Activated effector memory CD4-positive, alpha-beta T cell treated with Interleukin-2 at 50 U/mL for 16 hours (primary cell): ENCODE results near the gene HSPB7.
"Not testable (repeated sequence)": the region's sequence is repeated elsewhere in the genome, so short reads cannot be mapped to it uniquely, and the experiment has no call there.

Source experiments
- DNase-seq: peaks from one replicate; pipeline ENCODE4 v3.0.0-alpha.2; 2020

HSPB7 gene

GRCh38 chr1:16048573-16049189, 30.8 kb upstream of the HSPB7 start:
- no peak for DNase-seq

- DNase-seq = no peak
These were observed 30.1 kb upstream of the HSPB7 start for GRCh38 chr1:16047791-16048475.

- no peak for DNase-seq
These were observed 29.0 kb upstream of the HSPB7 start for GRCh38 chr1:16046842-16047241.

GRCh38 chr1:16043950-16044349, 26.1 kb upstream of the HSPB7 start:
- no peak for DNase-seq

- DNase-seq = no peak
These were observed 25.7 kb upstream of the HSPB7 start, which contains the start of gene CLCNKB for GRCh38 chr1:16043521-16043920. CLCNKB (plus strand) TSS chr1:16043782; CDS start chr1:16044493, 711 bp downstream.

GRCh38 chr1:16042654-16043053, 24.8 kb upstream of the HSPB7 start:
- not testable (repeated sequence) for DNase-seq

GRCh38 chr1:16042096-16042495, 24.3 kb upstream of the HSPB7 start:
- no peak for DNase-seq

GRCh38 chr1:16041200-16041599, 23.4 kb upstream of the HSPB7 start:
- no peak for DNase-seq

GRCh38 chr1:16039871-16040270, 22.0 kb upstream of the HSPB7 start:
- not testable (repeated sequence) for DNase-seq

- no peak for DNase-seq
These were observed 20.7 kb upstream of the HSPB7 start for GRCh38 chr1:16038620-16038912.

- DNase-seq = not testable (repeated sequence)
These were observed 18.6 kb upstream of the HSPB7 start for GRCh38 chr1:16036461-16036860.

GRCh38 chr1:16033103-16033632, 15.3 kb upstream of the HSPB7 start:
- DNase-seq = not testable (repeated sequence)

- peak; percentile 9 for DNase-seq
These were observed 14.7 kb upstream of the HSPB7 start for GRCh38 chr1:16032388-16033102.

- no peak for DNase-seq
These were observed 13.7 kb upstream of the HSPB7 start for GRCh38 chr1:16031551-16031950.

- DNase-seq = no peak
These were observed 11.4 kb upstream of the HSPB7 start for GRCh38 chr1:16029288-16029687.

- not testable (repeated sequence) for DNase-seq
These were observed 11.1 kb upstream of the HSPB7 start for GRCh38 chr1:16029003-16029268.

- DNase-seq = no peak
These were observed 10.6 kb upstream of the HSPB7 start for GRCh38 chr1:16028237-16029002.

GRCh38 chr1:16026723-16027484, 9.1 kb upstream of the HSPB7 start:
- no peak for DNase-seq

- not testable (repeated sequence) for DNase-seq
These were observed 8.5 kb upstream of the HSPB7 start for GRCh38 chr1:16026302-16026701.

GRCh38 chr1:16023050-16023653, 5.3 kb upstream of the HSPB7 start:
- DNase-seq = no peak

GRCh38 chr1:16022393-16022792, 4.5 kb upstream of the HSPB7 start:
- no peak for DNase-seq

- DNase-seq = no peak
These were observed 3.8 kb upstream of the HSPB7 start, which contains the start of gene CLCNKA for GRCh38 chr1:16021681-16022080. CLCNKA (plus strand) TSS chr1:16022036; CDS start chr1:16022620, 584 bp downstream.
